Neural progenitor cell (in vitro differentiated cells): ENCODE results near the gene AP1G1. TPM values are rescaled to one million over a fixed set of nuclear protein-coding genes. Genes with fewer than 3 reads are reported as not detected.
"Not testable (repeated sequence)": the region's sequence is repeated elsewhere in the genome, so short reads cannot be mapped to it uniquely, and the experiment has no call there.

Source experiments
- DNase-seq: peaks from one replicate; pipeline ENCODE4 v3.0.0-alpha.2; 2016; ENCODE audit warnings: low spot score
- H2AFZ ChIP-seq: fragments of 200-600 bp; sonication (generic); replicated peaks from 2 replicates; pipeline ENCODE4 v1.6.1; 2016; ENCODE audit warnings: antibody characterized with exemption
- H3F3A ChIP-seq: fragments of 200-600 bp; sonication (generic); 2 replicates; pipeline ENCODE4 v1.6.1; 2016; ENCODE audit warnings: antibody characterized with exemption, low read depth
- H3K27ac ChIP-seq: fragments of 200-600 bp; sonication (generic); 2 replicates; pipeline ENCODE4 v1.5.1; 2016; ENCODE audit warnings: mild to moderate bottlenecking
- H3K27me3 ChIP-seq: fragments of 200-600 bp; sonication (generic); 2 replicates; pipeline ENCODE4 v1.6.1; 2016; ENCODE audit warnings: mild to moderate bottlenecking, moderate library complexity
- H3K36me3 ChIP-seq: fragments of 200-600 bp; sonication (generic); 2 replicates; pipeline ENCODE4 v1.5.1; 2016
- H3K4me1 ChIP-seq: fragments of 200-600 bp; sonication (generic); 2 replicates; pipeline ENCODE4 v1.6.1; 2016; ENCODE audit warnings: mixed run types
- H3K4me2 ChIP-seq: fragments of 200-600 bp; sonication (generic); 2 replicates; pipeline ENCODE4 v1.6.1; 2016
- H3K4me3 ChIP-seq: fragments of 200-600 bp; sonication (generic); 2 replicates; pipeline ENCODE4 v1.5.1; 2016
- H3K79me2 ChIP-seq: fragments of 200-600 bp; sonication (generic); 2 replicates; pipeline ENCODE4 v1.6.1; 2016; ENCODE audit warnings: low read depth
- H3K9ac ChIP-seq: fragments of 200-600 bp; sonication (generic); 2 replicates; pipeline ENCODE4 v1.6.1; 2016
- H3K9me3 ChIP-seq: fragments of 200-600 bp; sonication (generic); 2 replicates; pipeline ENCODE4 v1.5.1; 2016; ENCODE audit warnings: low read depth
- H4K20me1 ChIP-seq: fragments of 200-600 bp; sonication (generic); 2 replicates; pipeline ENCODE4 v1.6.1; 2016; ENCODE audit warnings: low read depth
- H3K27ac Mint-ChIP-seq: 3 replicates; pipeline ENCODE4 v1.8.0; 2021; ENCODE audit warnings: mixed read lengths
- H3K27me3 Mint-ChIP-seq: 2 replicates; pipeline ENCODE4 v1.8.0; 2022; ENCODE audit warnings: low read depth, mild to moderate bottlenecking, inconsistent platforms, moderate library complexity, mixed read lengths; ENCODE audit not compliant: insufficient read depth
- H3K36me3 Mint-ChIP-seq: 3 replicates; pipeline ENCODE4 v1.8.0; 2021; ENCODE audit warnings: mixed read lengths
- H3K4me1 Mint-ChIP-seq: 3 replicates; pipeline ENCODE4 v1.8.0; 2021; ENCODE audit warnings: mixed read lengths
- H3K4me3 Mint-ChIP-seq: 3 replicates; pipeline ENCODE4 v1.8.0; 2021; ENCODE audit warnings: mild to moderate bottlenecking, moderate library complexity, mixed read lengths
- H3K9me3 Mint-ChIP-seq: 3 replicates; pipeline ENCODE4 v1.8.0; 2020; ENCODE audit warnings: mixed read lengths
- CTCF ChIP-seq: fragments of 200-600 bp; sonication (generic); IDR thresholded peaks from 2 replicates; pipeline ENCODE4 v1.5.1; 2017; ENCODE audit warnings: antibody characterized with exemption, mild to moderate bottlenecking
- EZH2 ChIP-seq: fragments of 200-600 bp; sonication (generic); IDR thresholded peaks from 2 replicates; pipeline ENCODE4 v1.6.1; 2017; ENCODE audit warnings: antibody characterized with exemption, mild to moderate bottlenecking, moderate library complexity
- EZH2phosphoT487 ChIP-seq: fragments of 200-600 bp; sonication (generic); IDR thresholded peaks from 2 replicates; pipeline ENCODE4 v1.6.1; 2017; ENCODE audit warnings: antibody characterized with exemption
- total RNA-seq: library from RNA; depleted of rRNA; stranded (reverse); fragments of >200 nt; gene quantifications from 2 replicates; pipeline ENCODE4 v1.2.3, GENCODE V29; 2015; ENCODE audit warnings: low replicate concordance

AP1G1 gene
- total RNA-seq, 1 donor from 2014 or later = 72.6 TPM

- no peak for TF ChIP-seq CTCF
- TF ChIP-seq EZH2 = no peak
- no peak for DNase-seq
- Histone ChIP-seq H3K9ac (no peak overlapping the region), H3K36me3 (no peaks in the 10 kb centered on the region), H3K27ac (no peak overlapping the region), H3K4me3 (no peak overlapping the region), H3K4me1 (no peaks in the 10 kb centered on the region), H3K27me3 (no peaks in the 10 kb centered on the region), H2AFZ (no peak overlapping the region), H4K20me1 (no peaks in the 10 kb centered on the region), H3K4me2 (no peak overlapping the region), H3K79me2 (no peaks in the 10 kb centered on the region), H3K9me3 (no peaks in the 10 kb centered on the region), H3F3A (no peaks in the 10 kb centered on the region)
- no peak overlapping the region for H3K4me3 Mint-ChIP-seq
- no peaks in the 10 kb centered on the region for H3K36me3 Mint-ChIP-seq
- H3K27me3 Mint-ChIP-seq = no peaks in the 10 kb centered on the region
- no peaks in the 10 kb centered on the region for H3K4me1 Mint-ChIP-seq
- no peaks in the 10 kb centered on the region for H3K9me3 Mint-ChIP-seq
- H3K27ac Mint-ChIP-seq = no peak overlapping the region
These were observed 28.5 kb upstream of the AP1G1 start for GRCh38 chr16:71837150-71837549.

- Histone ChIP-seq H3K27ac (no peak overlapping the region), H3K4me3 (no peak overlapping the region), H4K20me1 (no peaks in the 10 kb centered on the region), H3K9me3 (no peaks in the 10 kb centered on the region), H3K36me3 (no peaks in the 10 kb centered on the region), H3K4me1 (no peaks in the 10 kb centered on the region), H3K79me2 (no peaks in the 10 kb centered on the region), H3K27me3 (no peaks in the 10 kb centered on the region), H3F3A (no peaks in the 10 kb centered on the region), H3K4me2 (no peak overlapping the region), H2AFZ (no peak overlapping the region), H3K9ac (no peak overlapping the region)
- no peak overlapping the region for H3K27ac Mint-ChIP-seq
- no peak for DNase-seq
- H3K36me3 Mint-ChIP-seq = no peaks in the 10 kb centered on the region
- TF ChIP-seq EZH2 (no peak), CTCF (no peak), EZH2phosphoT487 (no peak)
- no peaks in the 10 kb centered on the region for H3K27me3 Mint-ChIP-seq
- no peaks in the 10 kb centered on the region for H3K4me1 Mint-ChIP-seq
- no peaks in the 10 kb centered on the region for H3K9me3 Mint-ChIP-seq
- H3K4me3 Mint-ChIP-seq = no peak overlapping the region
These were observed 25.7 kb upstream of the AP1G1 start for GRCh38 chr16:71834291-71834690.

GRCh38 chr16:71832112-71832511, 23.5 kb upstream of the AP1G1 start:
- not testable (repeated sequence) for H2AFZ ChIP-seq, H3K27me3 ChIP-seq, H3K4me1 Mint-ChIP-seq, H3K27ac ChIP-seq, H3K9ac ChIP-seq, H3K4me3 Mint-ChIP-seq, H3K27ac Mint-ChIP-seq, H3K79me2 ChIP-seq, H3K36me3 Mint-ChIP-seq, H3K36me3 ChIP-seq, DNase-seq, H3K9me3 ChIP-seq, H3K27me3 Mint-ChIP-seq, H3F3A ChIP-seq, H3K4me2 ChIP-seq, H3K4me3 ChIP-seq, H4K20me1 ChIP-seq, H3K4me1 ChIP-seq, H3K9me3 Mint-ChIP-seq

GRCh38 chr16:71831698-71832097, 23.1 kb upstream of the AP1G1 start:
- H3K36me3 Mint-ChIP-seq, H3K9me3 Mint-ChIP-seq, H3K4me2 ChIP-seq, H3K27ac Mint-ChIP-seq, H3K27me3 Mint-ChIP-seq, H3K79me2 ChIP-seq, DNase-seq, H3K27me3 ChIP-seq, H3K4me3 ChIP-seq, H3K4me1 Mint-ChIP-seq, H3F3A ChIP-seq, H4K20me1 ChIP-seq, H3K4me3 Mint-ChIP-seq, H3K9ac ChIP-seq, H3K36me3 ChIP-seq, H3K4me1 ChIP-seq, H2AFZ ChIP-seq, H3K27ac ChIP-seq, H3K9me3 ChIP-seq: not testable (repeated sequence)
